NCI-H2081 (cell line): ENCODE data around the gene CUX1.
"Not testable (repeated sequence)": the region's sequence is repeated elsewhere in the genome, so short reads cannot be mapped to it uniquely, and the experiment has no call there.

ENCODE experiments used
- DNase-seq, 2 experiments: peaks; one replicate each; lab custom pipeline; 2025; lab: John Stamatoyannopoulos, UW

The CUX1 gene

GRCh38 chr7:102045681-102046372 lies 228.4 kb downstream of the CUX1 start:
- DNase-seq: no peak

GRCh38 chr7:102046373-102047117 lies 229.1 kb downstream of the CUX1 start:
- DNase-seq: no peak

DNA sequence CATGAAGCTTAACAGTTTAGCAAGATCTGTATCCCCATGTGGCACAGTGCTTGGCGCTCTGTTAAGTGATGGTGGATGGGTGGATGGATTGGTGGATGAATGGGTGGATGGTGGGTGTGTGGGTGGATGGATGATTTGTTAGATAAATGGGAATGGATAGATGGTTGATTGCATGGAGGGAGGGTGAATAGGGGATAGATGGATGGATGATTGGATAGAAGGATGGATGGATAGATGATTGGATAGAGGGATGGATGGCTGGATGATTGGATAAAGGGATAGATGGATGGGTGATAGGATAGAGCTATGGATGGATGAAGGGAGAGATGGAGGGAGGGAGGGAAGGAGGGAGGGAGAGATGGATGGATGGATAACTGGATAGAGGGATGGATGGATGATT lies 229.7 kb downstream of the CUX1 start:
- no peak for DNase-seq

- no peak for DNase-seq
These were observed 232.3 kb downstream of the CUX1 start for GRCh38 chr7:102049765-102050164.

DNA sequence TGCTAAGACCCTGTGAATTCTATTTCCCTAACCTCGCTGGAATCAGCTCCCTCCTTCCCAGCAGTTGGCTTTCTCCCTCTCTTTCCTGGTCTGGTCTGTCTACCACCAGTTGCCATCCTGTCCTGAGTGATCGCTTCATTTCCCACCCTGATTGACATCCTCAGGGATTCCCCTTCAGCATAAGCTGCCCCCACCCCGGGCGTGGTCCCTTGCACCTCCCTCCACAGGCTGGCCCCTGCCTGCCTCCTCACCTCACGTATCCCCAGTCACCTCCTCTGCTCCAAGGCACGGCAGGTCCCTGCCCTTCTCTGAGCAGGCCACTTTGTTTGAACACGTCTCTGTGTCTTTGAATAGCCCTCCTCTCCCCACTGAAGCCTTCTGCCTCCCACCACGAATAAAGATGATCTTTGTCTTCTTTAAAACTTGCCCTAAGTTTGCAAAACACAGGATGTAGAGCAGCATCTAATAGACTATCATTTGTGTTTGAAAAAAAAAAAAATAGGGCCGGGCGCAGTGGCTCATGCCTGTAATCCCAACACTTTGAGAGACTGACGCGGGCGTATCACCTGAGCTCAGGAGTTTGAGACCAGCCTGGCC lies 233.5 kb downstream of the CUX1 start:
- no peak for DNase-seq

GRCh38 chr7:102051736-102052135 lies 234.3 kb downstream of the CUX1 start:
- not testable (repeated sequence) for DNase-seq

DNA sequence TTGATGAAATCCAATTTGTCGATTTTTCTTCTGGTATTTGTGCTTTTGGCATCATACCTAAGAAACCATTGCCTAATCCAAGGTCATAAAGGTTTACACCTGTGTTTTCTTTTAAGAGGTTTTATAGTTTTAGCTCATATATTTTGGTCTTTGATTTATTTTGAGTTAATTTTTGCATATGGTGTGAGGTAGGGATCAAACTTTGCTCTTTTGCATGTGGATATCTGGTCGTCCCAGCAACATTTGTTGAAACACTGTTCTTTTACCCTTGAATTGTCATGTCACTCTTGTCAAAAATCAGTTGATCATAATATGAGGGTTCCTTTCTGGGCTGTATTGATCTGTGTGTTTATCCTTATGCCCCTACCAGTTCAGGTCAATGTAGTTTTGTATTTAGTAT lies 236.7 kb downstream of the CUX1 start:
- no peak for DNase-seq

DNA sequence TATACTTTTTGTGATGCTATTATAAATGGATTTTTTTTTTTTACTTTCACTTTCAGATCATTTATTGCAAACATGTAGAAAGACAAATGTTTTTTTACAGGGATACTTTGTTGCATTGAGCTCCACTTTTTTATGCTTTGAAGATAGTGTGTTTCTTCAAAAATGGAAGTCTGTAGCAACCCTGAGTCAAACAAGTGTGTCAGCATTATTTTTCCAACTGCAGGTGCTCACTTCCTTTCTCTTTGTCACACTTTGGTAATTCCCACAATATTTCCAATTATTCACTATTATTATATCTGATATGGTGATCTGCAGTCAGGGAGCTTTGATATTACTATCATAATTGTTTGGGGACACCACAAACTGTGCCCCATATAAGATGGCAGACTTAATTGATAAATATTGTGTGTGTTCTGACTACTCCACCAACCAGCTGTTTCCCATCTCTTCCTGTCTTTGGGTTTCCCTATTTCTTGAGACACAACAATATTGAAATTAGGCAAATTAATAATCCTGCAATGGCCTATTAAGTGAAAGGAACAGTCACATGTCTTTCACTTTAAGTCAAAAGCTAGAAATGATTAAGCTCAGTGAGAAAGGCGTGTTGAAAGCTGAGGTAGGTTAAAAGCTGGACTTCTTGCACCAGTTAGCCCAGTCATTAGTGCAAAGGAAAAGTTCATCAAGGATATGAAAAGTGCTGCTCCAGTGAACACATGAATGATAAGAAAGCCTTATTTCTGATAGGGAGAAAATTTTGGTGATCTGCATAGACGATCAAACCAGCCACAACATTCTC lies 238.0 kb downstream of the CUX1 start:
- no peak for DNase-seq

GRCh38 chr7:102059524-102059923 lies 242.1 kb downstream of the CUX1 start:
- no peak for DNase-seq

GRCh38 chr7:102061354-102061945 lies 244.0 kb downstream of the CUX1 start:
- no peak for DNase-seq

GRCh38 chr7:102061981-102062390 lies 244.6 kb downstream of the CUX1 start:
- no peak for DNase-seq

- no peak for DNase-seq
These were observed 246.3 kb downstream of the CUX1 start for GRCh38 chr7:102063690-102064180.

GRCh38 chr7:102064361-102065025 lies 247.1 kb downstream of the CUX1 start:
- no peak for DNase-seq

DNA sequence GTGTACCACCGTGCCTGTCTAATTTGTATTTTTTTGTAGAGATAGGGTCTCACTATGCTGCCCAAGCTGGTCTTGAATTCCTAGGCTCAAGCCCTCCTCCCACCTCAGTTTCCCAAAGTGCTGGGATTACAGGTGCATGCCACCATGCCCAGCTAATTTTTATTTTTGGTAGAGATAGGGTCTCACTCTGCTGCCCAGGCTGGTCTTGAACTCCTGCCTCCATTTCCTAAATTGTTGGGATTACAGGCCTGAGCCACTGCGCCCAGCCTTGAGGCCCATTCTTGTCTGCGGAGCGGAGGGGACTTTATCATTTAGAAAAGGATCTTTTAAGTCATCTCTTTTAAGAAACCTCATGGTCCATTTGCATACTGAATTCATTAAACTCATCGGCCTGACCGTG lies 247.8 kb downstream of the CUX1 start:
- no peak for DNase-seq

DNA sequence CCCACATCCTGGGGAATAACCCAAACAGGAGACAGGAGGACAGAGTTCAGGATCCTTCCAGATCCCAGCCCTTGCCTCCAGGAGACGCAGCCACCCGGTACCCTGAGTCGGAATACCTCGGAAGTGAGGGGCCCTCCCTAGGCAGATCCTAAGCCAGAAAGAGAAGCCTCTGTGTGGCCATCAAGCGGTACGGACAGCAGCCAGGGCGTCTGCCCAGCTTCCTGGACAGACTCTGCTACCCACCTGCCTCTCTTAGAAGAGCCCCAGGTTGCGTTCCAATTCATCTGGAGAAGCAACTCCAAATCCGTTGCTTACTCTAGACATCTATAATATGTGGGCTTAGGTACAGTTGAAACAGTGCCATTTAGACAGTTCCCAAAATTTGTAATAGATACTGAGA lies 249.1 kb downstream of the CUX1 start:
- DNase-seq: no peak

DNA sequence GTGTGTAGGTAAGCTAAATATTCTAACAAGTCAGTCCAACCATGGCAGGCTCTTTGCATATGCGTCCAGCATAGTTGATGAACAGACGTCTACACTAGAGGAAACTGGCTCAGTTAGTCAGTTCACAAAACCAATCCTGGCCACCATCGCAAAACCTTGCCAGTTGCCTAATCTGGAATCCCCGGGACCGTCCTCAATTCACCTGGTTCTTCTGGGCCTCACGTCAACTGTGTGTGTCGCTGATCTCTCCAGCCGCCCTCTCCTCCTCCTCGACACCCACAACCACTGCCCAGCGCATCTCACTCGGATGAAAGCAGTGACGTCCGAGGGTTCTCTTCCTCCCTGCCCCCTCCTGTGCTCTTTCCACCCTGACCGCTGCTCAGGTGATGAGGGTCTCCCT lies 251.4 kb downstream of the CUX1 start:
- no peak for DNase-seq

- DNase-seq: peak; percentile 9 to 27
These were observed 252.7 kb downstream of the CUX1 start for GRCh38 chr7:102069931-102070629.

DNA sequence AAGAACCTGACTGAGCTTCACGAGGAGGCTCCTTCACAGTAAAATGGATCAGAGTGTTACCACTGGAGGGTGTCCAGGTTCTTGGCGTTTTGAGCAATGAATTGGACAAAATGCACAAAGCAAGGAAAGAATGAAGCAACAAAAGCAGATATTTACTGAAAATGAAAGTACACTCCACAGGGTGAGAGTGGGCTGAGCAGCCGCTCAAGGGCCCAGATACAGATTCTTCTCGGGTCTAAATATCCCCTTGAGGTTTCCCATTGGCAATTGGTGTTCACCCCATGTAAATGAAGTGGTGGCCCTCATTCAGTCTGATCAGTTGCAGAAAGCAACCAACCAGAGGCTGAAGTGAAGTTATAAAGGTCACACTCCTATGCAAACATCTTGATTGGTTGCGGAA lies 254.6 kb downstream of the CUX1 start:
- DNase-seq: no peak

DNA sequence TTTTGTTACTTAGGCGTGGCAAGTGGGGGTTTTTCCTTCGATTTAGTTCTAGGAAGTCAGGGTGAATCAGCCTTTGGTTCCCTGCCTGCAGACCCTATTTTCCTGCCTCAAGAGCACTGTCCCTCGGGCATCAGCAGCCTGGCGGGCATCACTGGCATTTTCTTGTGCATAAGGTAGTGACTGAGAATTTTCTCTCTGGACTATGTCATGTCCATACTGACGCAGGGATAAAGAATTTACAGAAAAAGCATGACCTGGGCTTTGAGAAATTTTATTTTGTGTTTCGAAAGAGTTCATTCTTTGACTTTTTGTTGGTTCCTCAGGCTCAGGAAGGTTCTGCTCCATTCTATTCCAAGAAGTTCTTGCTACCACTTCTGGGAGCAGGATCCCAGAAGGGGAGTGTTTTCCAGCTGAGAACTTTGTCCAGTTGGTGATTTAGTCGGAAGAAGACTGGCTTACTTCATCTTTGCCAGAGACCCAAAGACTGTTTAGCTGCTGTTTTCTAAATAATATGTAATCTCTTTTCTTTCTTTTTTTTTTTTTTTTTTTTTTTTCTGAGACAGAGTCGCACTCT lies 255.3 kb downstream of the CUX1 start:
- DNase-seq: no peak
